AG04450 (cell line): ENCODE data around the gene SYT6. TPM values are rescaled to one million over a fixed set of nuclear protein-coding genes. Genes with fewer than 3 reads are reported as not detected.

Experiments
- CTCF ChIA-PET: fragments of 300-600, 350-600 bp; formaldehyde crosslinking; extraction: SDS; loops from one replicate; lab custom pipeline; 2022; ENCODE audit warnings: antibody characterized with exemption, inconsistent platforms; lab: Charles Lee
- POLR2A ChIA-PET: fragments of 350-600 bp; formaldehyde crosslinking; extraction: SDS; loops from one replicate; lab custom pipeline; 2021; ENCODE audit warnings: antibody characterized with exemption, inconsistent platforms; lab: Yijun Ruan, JAX
- DNase-seq: peaks from one replicate; pipeline ENCODE4 v3.0.0-alpha.2; 2011; ENCODE audit warnings: low read depth, low spot score
- H3K27ac ChIP-seq: one replicate; pipeline ENCODE4 v1.5.1; 2012; ENCODE audit warnings: low read depth, low read length, control low read depth
- H3K27me3 ChIP-seq: one replicate; pipeline ENCODE4 v1.6.0; 2012; ENCODE audit warnings: low read length; ENCODE audit not compliant: control insufficient read depth, insufficient read depth
- H3K4me3 ChIP-seq: 2 replicates; pipeline ENCODE4 v1.5.1; 2011; ENCODE audit warnings: mild to moderate bottlenecking, low read depth, low read length, control low read depth
- H3K9me3 ChIP-seq: 2 replicates; pipeline ENCODE4 v1.5.1; 2012; ENCODE audit warnings: low read length; ENCODE audit not compliant: control insufficient read depth, insufficient read depth
- CTCF ChIP-seq: IDR thresholded peaks from 2 replicates; pipeline ENCODE4 v1.5.1; 2011; ENCODE audit warnings: low read depth, low read length, control low read depth, inconsistent platforms
- polyA plus RNA-seq: library from polyadenylated mRNA; depleted of rRNA; stranded (reverse); fragments of >200 nt; gene quantifications from 2 replicates; pipeline ENCODE4 v1.2.3, GENCODE V29; 2011

The SYT6 gene
- polyA plus RNA-seq, 1 experiment, result not detected

- TF ChIP-seq CTCF, result no peak
- peaks cover 27% of the 10 kb centered on the region for H3K27me3 ChIP-seq
- H3K4me3 ChIP-seq, result no peak overlapping the region
- ChIA-PET CTCF (no interaction called here), POLR2A (no interaction called here)
- H3K9me3 ChIP-seq, result no peaks in the 10 kb centered on the region
- H3K27ac ChIP-seq, result no peak overlapping the region
- DNase-seq, result no peak
Observed at GRCh38 chr1:114079596-114080190, 74.0 kb downstream of the SYT6 start.

GRCh38 chr1:114078116-114078515, 75.6 kb downstream of the SYT6 start:
- POLR2A ChIA-PET, result no interaction called here
- H3K9me3 ChIP-seq, result no peaks in the 10 kb centered on the region
- H3K27me3 ChIP-seq, result peaks cover 19% of the 10 kb centered on the region
- CTCF ChIA-PET, result no interaction called here
- DNase-seq, result no peak
- no peak for TF ChIP-seq CTCF
- H3K4me3 ChIP-seq, result no peak overlapping the region
- H3K27ac ChIP-seq, result no peak overlapping the region

DNA sequence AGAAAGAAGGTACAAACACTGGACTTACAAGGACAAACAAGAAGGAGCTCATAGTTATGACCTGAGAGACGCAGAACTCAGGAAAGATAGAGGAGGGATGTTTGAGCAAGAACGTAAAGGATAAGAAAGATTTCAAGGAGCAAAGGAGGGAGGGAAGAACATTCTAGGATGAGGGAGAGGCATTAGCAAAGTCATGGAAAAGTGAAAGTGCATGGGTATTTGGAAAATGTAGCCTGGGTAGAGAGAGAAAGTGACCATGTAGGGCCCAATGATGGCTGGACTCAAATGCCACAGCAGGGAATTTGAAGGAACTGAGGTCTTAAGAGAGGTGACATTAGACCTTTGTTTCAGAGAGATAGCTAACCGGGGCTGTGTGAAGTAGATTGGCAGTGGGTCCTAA, 76.5 kb downstream of the SYT6 start:
- H3K27ac ChIP-seq, result no peak overlapping the region
- CTCF ChIA-PET, result no interaction called here
- POLR2A ChIA-PET, result no interaction called here
- TF ChIP-seq CTCF, result no peak
- H3K4me3 ChIP-seq, result no peak overlapping the region
- DNase-seq, result no peak
- H3K27me3 ChIP-seq, result peaks cover 21% of the 10 kb centered on the region
- no peaks in the 10 kb centered on the region; the same call in 1 of the 2 replicates for H3K9me3 ChIP-seq

- peaks cover 17% of the 10 kb centered on the region for H3K27me3 ChIP-seq
- no peak for TF ChIP-seq CTCF
- DNase-seq, result no peak
- peaks cover 3% of the 10 kb centered on the region; the same call in 1 of the 2 replicates for H3K9me3 ChIP-seq
- CTCF ChIA-PET, result no interaction called here
- POLR2A ChIA-PET, result no interaction called here
- no peak overlapping the region for H3K4me3 ChIP-seq
- no peak overlapping the region for H3K27ac ChIP-seq
Observed at GRCh38 chr1:114076308-114076707, 77.4 kb downstream of the SYT6 start.

- DNase-seq, result no peak
- POLR2A ChIA-PET, result no interaction called here
- H3K4me3 ChIP-seq, result no peak overlapping the region
- H3K9me3 ChIP-seq, result peaks cover 3% of the 10 kb centered on the region; the same call in 1 of the 2 replicates
- peaks cover 12% of the 10 kb centered on the region for H3K27me3 ChIP-seq
- no peak for TF ChIP-seq CTCF
- no peak overlapping the region for H3K27ac ChIP-seq
- CTCF ChIA-PET, result no interaction called here
Observed at GRCh38 chr1:114075546-114076242, 78.0 kb downstream of the SYT6 start.
